ENCODE measurements around the gene NFE2L1. TPM values are rescaled to one million over a fixed set of nuclear protein-coding genes. Genes with fewer than 3 reads are reported as not detected.
"Not testable (repeated sequence)": the region's sequence is repeated elsewhere in the genome, so short reads cannot be mapped to it uniquely, and the experiment has no call there.

Gene NFE2L1
- total RNA-seq, 1 donor from 2014 or later = 54.2 TPM

DNA sequence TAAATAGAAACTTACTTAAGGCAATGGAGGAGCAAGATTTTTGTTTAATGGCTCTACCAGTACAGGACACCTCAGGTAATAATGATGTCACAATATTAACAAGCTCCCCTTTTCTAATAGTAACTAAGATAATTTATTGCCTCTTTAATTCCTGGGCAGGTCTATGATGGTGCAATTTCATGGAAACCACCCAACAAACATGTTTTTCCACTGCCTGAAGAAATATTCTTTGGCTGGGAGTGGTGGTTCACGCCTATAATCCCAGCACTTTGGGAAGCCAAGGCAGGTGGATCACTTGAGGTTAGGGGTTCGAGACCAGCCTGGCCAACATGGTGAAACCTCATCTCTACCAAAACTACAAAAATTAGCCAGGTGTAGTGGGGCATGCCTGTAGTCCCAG lies 19.6 kb downstream of the NFE2L1 start:
- DNase-seq (ENCODE audit: low spot score) = not testable (repeated sequence)

GRCh38 chr17:48068491-48068961 lies 20.4 kb downstream of the NFE2L1 start:
- DNase-seq (ENCODE audit: low spot score) = no peak

- no peak for DNase-seq (ENCODE audit: low spot score)
Observed at GRCh38 chr17:48070195-48070594, 22.0 kb downstream of the NFE2L1 start.

GRCh38 chr17:48071654-48072053 lies 23.5 kb downstream of the NFE2L1 start:
- DNase-seq (ENCODE audit: low spot score) = no peak

DNA sequence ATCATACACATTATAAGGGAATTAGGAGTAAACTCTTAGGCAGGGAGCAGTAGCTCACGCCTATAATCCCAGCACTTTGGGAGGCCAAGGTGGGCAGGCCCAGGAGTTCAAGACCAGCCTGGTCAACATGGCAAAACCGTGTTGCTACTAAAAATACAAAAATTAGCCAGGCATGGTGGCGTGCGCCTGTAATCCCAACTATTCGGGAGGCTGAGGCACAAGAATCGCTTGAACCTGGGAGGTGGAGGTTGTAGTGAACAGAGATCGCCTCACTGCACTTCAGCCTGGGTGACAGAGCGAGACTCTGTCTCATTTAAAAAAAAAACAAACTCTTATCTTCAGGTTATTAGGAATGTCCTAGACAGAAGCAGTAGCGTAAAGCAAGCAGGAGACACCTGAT lies 24.7 kb downstream of the NFE2L1 start:
- DNase-seq (ENCODE audit: low spot score) = not testable (repeated sequence)

DNA sequence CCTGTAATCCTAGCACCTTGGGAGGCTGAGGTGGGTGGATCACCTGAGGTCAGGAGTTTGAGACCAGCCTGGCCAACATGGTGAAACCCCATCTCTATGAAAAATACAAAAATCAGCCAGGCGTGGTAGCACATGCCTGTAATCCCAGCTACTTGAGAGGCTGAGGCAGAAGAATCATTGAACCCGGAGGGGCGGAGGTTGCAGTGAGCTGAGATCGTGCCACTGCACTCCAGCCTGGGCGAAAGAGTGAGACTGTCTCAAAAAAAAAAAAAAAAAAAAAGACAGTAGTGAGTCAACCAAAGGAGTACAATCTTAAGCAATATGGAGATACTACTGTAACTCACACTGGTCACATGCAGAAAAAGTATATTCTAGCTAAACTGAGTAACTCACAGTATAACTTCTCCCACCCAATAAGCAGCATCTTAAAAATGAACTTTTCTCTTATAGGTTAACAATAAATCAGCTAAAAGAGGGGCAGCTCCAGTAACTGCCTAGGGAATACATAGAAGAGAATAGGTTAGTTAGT lies 25.5 kb downstream of the NFE2L1 start:
- DNase-seq (ENCODE audit: low spot score) = not testable (repeated sequence)

GRCh38 chr17:48074322-48075081 lies 26.3 kb downstream of the NFE2L1 start:
- DNase-seq (ENCODE audit: low spot score) = peak; percentile 91

DNA sequence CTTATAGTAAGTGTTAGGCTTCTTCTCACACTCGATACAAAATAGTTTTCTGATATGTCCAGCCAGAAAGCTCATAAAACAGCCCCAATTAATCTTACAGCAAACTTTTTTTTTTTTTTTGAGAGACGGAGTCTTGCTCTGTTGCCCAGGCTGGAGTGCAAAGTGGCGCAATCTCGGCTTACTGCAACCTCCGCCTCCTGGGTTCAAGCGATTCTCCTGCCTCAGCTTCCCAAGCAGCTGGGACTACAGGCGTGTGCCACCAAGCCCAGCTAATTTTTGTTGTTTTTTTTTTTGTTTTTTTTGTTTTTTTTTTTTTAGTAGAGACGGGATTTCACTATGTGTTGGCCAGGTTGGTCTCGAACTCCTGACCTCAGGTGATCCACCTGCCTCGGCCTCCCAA lies 29.0 kb downstream of the NFE2L1 start:
- DNase-seq (ENCODE audit: low spot score) = not testable (repeated sequence)

GRCh38 chr17:48081858-48082257 lies 33.7 kb downstream of the NFE2L1 start:
- no peak for DNase-seq (ENCODE audit: low spot score)

GRCh38 chr17:48084932-48085331 lies 36.8 kb downstream of the NFE2L1 start:
- DNase-seq (ENCODE audit: low spot score) = no peak

GRCh38 chr17:48093341-48094045 lies 45.3 kb downstream of the NFE2L1 start:
- DNase-seq (ENCODE audit: low spot score) = no peak

GRCh38 chr17:48095611-48096010 lies 47.5 kb downstream of the NFE2L1 start:
- DNase-seq (ENCODE audit: low spot score) = no peak

DNA sequence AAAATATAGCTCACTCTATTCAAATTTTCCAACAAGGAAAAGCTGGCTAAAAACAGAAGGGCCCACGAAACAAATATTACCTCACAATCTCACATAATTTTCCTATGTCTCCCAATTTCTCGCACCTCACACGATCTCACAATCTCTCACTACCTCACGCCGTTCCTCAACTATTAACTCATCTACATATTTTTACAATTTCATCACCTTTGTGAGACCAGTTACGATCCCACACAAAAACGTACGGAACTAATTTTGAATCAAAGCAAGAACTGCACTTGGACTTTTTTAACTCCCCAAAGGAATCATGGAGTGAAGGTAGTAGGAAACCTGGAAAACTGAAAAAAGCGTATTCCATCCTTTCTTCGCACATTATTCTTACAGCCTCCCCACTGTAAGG lies 52.0 kb downstream of the NFE2L1 start:
- DNase-seq (ENCODE audit: low spot score) = no peak

- DNase-seq (ENCODE audit: low spot score) = peak; percentile 75
Observed at GRCh38 chr17:48100591-48101011, 52.4 kb downstream of the NFE2L1 start.

DNA sequence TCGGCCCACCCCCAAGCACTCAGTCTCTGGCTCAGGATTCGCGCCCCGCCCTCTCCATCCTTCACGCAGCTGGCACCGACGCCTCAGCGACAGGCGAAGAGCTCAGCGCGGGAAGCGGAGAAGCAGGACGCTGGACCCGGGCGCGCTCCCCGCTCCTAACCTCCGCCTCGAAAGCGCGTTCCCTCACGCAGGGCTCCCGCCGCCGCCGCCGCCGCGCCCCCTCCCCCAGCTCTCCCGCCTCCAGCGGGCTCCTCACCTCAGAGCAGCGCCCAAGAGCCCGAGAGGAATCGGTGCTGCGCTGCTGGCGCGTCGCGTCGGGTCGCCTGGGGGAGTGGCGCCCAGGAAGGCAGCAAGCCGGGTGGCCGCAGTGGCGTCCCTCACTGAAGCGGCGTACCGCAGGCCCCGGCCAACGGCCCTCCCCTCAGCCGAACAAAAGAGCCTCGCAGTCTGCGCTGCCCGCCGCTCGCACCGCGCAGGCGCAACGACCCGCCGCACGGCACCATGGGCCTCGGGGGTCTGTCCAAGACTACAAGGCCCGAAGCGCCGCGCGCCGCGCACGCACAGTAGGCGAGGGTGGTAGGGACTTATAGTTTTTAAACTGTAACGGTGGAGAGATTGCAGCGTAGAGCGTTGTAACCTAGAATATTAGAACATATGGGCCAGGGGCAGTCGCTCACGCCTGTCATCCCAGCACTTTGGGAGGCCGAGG lies 53.0 kb downstream of the NFE2L1 start, which contains the start of gene CBX1:
CBX1 (minus strand) TSS at position 467 of the 709 bp plus-strand sequence. CDS start 24,474 bp downstream, outside the sequence.
- DNase-seq (ENCODE audit: low spot score) = peak; percentile 98

DNA sequence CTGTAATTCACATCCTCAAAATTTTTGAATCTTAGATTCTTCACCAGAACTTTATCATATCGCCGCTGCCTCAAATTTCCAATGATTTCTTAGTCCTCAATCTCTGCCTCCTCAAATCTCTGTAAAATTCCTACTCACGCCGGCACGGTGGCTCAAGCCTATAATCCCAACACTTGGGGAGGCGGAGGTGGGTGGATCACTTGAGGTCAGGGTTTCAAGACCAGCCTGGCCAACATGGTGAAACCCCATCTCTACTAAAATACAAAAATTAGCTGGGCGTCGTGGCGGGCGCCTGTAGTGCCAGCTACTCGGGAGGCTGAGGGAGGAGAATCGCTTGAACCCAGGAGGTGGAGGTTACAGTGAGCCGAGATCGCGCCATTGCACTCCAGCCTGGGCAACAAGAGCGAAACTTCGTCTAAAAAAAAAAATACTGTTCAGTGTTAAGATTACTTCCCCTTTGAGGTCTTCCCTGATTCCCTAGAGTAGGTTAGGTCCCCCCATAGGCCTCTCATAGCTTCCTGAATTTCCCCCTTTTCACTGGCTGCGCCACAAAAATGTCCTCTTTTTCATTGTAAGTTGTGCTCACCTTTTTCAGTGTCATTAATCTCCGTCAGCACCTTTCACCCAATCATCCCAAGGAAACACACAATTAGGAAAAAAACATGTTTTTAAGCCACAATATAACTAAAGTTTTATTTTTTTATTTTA lies 54.0 kb downstream of the NFE2L1 start:
- DNase-seq (ENCODE audit: low spot score) = no peak

GRCh38 chr17:48102798-48103715 lies 54.9 kb downstream of the NFE2L1 start:
- DNase-seq (ENCODE audit: low spot score) = no peak

DNA sequence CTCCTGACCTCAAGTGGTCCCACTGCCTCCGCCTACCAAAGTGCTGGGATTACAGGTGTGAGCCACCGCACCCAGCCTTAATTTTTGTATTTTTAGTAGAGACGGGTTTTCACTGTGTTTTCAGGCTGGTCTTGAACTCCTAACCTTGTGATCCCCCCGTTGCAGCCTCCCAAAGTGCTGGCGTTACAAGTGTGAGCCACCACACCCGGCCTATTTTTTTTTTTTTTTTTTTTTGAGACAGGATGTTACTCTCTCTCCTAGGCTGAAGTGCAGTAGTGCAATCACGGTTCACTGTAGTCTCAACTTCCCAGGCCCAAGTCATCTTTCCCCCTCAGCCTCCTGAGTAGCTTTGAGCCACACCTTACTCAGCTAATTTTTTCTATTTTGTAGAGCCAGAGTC lies 56.3 kb downstream of the NFE2L1 start:
- DNase-seq (ENCODE audit: low spot score) = no peak

DNA sequence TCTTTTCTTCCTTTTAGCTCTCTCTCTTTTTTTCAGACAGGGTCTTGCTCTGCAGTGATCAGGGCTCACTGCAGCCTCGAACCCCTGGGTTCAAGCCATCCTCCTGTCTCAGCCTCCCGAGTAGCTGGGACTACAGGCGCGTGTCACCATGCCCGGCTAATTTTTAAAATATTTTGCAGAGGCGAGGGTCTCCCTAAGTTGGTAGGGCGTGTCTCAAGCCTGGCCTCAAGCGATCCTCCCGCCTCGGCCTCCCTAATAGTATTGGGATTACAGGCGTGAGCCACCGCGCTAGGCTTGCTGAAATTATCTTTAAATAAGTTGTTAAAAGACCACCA lies 58.6 kb downstream of the NFE2L1 start:
- no peak for DNase-seq (ENCODE audit: low spot score)
